ENCODE data around the gene KIF5C.

The KIF5C gene

DNA sequence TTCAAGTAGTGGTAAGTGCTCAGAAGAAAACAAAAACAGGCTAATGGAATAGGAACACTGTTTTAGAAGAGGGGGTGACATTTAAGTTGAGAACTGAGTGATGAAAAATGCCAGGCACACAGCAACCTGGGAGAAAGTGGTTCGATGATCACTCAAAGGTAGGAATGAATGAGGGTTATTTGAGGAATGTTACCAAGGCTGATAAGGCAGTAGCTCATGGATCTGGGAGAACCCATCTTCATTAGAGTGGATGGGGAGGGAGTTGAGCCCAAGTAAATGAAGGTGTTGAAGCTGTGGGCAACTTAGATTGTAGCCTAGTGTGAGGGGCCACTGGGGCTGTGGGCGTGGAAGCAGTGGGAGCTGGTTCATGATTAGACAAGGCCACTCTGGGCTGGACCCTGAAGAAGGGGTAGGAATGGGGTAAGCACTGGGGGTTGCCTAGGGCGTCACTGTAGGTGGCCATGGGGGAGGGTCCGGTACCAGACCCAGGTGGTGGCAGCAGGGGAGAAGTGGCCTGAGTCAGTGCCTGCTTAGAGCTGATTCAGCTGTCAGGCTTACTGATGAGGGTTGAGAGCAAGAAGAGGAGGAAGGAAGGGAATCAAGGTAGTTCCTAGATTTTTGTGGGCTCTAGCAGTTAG lies 141.0 kb downstream of the KIF5C start:
- no peak for DNase-seq (ENCODE audit: low spot score)

DNA sequence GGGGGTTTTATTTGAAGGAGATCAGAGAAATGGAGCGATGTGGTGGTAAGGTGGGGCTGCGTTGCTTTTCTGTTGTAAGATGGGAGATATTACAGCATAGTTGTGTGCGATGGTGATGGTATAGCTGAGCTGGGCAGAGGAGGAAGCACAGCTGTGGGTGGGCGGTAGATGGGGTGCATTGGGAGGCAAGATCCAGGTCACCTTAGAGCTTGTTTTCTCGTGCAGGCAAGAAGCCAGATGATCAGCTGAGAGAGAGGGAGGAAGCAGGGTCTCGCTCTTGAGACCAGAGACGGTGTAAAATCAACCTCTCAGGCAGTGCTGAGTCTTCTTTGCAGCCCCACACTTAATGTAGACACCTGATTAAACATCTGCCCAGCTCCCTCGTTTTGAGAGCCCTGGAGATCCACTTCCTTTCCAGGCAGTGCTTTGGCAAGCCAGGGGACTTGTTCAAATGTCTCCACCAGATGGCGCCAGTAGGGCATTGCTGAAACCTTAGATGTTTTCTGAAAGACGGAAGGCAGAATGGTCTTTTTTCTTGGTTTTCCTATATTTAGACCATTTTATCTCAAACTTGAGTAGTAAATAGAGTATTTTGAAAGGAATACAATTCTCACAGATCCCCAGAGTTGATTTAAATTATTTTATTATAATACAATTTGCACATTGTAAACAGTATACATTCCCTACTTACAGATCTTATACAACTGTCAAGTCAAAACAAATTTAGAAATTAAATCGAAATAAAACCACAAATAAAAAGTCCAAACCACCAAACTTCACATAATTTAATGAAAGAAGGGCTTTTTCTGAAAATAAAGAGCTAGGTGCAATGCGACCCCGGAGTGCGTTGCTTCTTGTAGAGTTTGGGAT lies 142.3 kb downstream of the KIF5C start:
- DNase-seq (ENCODE audit: low spot score) = peak; percentile 70

DNA sequence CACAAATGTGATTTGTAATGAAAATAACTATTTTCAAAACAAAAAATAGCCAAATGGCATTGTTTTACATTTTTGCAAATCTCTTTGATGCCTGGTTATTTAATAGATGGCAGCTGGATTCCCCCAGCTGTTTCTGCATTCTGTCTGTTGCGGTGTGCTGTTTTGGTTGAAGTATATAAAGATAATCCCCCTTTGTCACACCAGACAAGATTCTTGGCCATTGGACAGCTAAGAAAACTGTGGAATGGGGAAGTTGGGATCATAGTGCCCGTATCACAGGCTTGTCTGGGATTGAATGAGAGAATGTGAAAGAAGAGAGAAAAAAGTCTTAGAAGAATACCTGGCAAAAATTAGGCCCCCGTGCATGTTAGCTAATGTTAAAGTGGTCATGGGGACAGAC lies 144.0 kb downstream of the KIF5C start:
- DNase-seq (ENCODE audit: low spot score) = no peak

DNA sequence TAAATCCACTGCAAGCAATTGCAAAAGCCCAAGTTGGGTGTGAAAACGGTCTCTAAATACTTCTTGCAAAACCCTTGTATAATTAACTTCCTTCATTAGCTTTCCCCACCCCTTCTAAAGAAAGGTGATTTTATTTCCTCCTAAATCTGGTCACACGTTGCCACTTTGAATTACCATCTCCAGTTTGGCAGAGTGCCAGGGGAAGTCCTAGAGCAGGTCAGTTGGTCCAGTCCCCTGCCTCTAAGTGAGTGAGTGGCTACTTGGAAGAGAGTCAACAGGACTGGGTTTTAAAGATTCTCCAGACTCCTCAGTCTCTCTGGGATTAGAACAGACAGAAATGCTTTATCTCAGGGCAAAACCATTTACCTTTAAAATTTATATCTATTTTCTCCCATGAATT lies 144.7 kb downstream of the KIF5C start:
- no peak for DNase-seq (ENCODE audit: low spot score)

DNA sequence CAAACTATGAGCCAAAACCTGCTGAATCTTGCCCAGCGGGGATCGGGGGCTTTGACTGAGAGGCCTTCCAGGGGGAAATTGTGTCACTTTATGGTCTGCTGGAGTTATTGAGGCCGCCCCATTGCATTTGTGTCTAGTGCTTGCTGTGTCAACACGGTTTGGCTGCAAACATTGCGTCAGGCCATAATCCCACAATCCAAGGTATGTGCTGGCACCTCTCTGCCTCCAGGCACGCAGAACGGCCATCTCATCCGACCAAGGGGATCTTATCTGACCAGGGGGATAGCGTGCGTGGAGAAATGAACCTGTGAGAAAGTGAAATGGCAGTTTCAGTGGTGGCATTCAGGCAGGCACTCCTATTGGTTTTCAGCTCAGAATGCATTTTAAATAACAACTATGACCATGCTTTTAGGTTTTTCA lies 145.4 kb downstream of the KIF5C start:
- DNase-seq (ENCODE audit: low spot score) = no peak

DNA sequence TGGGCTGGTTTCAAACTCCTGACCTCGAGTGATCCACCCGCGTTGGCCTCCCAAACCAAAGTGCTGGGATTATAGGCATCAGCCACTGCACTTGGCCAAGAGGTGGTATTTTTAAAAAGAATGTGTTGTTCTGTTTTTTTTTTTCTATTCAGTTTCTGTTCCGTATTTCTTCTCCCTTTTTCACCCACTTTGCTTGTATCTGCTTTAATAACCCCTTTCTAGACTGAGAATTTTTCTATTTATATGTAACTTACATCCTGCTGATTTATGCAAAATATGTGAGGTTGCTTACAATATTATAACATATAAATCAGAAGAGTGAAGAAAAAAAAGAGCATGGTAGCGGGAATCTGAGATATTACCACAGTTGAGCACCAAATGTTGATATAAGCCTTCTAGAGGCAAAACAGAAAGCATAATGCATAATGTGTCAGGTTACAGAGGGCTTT lies 146.3 kb downstream of the KIF5C start:
- no peak for DNase-seq (ENCODE audit: low spot score)

DNA sequence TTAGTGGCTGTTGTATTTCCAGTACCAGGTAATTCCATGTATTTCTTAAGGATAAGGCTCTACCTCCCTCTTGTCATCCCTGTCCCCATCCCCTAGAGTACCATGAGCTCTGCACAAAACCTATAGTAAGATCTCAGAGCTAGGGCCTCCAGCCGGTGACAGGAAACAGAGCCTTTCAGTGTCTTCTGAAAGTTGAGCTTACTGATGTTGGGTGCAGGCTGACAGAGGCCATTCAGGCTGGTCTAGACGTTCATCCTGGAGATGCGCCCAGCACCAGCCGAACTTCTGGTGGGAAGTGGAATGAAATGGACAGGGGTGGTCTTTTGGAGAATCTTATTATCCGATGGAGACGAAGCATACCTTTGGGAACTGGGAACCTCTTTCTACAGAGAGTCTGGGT lies 146.7 kb downstream of the KIF5C start:
- no peak for DNase-seq (ENCODE audit: low spot score)

DNA sequence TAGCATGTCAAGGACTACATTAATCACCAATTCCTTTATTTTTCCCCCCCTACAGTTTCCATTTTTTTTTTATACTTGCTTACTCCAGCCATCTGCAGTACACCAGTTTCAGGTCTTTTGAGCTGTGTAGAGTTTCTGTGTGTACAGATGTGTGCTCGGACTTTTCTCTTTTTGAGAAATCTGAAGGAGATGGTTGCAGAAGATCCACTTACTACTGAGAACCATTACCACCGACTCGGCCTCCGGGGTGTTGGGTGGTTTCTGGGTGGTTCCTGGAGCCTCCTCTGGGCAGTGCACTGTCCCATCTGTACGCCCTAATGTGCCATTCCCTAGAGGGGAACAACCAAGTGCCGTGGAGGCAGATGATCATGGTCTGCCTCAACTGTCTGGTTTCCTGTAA lies 148.1 kb downstream of the KIF5C start:
- DNase-seq (ENCODE audit: low spot score) = no peak

DNA sequence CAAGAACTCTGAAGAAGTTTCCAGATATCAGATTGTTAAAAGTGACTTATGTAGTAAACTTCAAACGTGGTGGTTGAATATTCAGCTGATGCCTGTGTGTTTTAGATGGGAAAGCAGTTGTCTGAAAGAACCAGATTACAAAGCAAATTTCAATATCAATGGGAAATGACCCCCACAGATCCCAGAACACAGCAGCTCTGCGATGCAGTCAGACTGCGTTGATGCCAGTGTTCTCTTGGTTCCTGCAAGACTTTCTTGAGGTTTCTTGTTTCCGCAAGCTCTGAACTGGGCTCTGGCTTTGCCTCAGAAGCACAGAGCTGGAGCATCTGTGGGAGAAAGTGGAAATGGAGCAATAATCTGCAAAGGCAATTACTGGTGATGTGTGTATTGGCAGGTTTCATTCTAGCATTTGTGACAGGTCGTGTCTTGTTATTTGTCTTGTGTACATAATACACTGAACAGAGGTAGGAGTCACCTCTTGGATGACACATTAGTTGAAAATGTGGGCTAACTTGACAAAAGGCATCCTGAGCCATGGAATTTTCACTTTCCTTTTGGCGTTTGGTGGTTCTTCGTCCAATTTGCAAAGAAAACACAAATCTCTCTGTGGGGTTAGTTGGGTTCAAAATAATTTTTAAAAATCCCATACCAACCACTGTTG lies 152.7 kb downstream of the KIF5C start:
- no peak for DNase-seq (ENCODE audit: low spot score)

DNA sequence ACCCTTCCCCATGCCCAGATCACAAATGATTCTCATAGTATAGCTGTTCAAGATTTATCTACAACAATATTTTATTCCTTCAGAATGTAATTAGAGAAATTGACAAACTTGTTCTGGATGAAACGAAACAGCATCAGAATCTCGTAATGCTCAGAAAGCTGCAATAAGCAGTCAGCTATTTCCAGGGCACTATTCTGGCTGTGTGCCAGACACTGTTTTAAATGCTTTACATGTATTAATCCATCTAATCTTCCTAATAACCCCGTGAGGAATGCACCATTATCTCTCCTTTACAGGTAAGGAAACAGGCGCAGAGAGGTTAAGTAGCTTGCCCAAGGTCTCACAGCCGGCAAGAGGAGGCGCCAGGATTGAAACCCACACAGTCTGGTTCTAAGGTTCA lies 153.3 kb downstream of the KIF5C start:
- no peak for DNase-seq (ENCODE audit: low spot score)

DNA sequence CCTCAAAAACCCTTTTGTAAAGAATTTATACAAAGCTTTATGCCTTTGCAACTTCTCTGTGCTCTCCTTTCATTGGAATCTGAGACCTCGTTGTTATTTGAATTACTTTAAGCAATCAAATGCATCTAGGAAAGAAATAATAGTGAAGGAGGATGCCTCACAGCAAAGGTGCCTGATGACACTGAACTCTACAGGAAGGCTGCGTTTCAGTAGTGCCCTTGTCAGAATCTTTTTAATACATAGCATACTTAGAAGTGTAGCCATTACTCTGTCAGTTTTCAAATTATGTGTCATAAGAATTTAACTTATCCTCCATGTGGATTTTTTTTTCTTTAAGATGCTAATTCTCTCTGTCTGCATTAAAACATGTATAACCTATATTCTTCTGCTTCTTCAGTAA lies 153.9 kb downstream of the KIF5C start:
- no peak for DNase-seq (ENCODE audit: low spot score)

DNA sequence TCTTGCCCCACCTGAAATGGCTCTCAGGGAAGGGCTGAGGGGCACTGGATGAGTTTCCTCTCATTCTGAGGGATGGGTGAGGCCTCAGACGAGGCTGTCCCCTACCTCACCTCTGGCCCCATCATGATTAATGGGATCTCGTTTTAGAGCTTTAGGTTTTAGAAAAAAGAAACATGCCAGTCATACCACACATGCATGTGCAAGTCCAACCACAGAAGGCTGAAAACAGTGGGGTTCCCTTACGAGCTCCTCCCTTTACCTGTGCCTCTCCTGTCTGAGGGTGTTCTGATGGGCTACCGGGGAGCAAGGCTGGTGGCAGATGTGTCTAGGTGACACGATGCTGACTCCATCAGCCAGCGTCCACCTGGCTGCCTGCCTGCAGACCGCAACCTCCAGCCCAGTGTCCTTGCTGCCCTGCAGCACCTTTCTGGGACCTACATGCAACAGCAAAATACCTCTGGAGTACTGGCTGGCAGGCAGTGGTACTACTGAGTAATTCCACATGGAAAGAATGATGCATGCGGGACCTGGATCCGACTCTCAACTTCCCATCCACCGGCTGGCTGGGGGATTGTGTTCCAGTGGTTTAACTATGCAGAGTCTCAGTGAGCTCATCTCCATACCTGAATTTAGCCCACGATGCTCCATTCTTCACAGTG lies 154.4 kb downstream of the KIF5C start:
- no peak for DNase-seq (ENCODE audit: low spot score)

DNA sequence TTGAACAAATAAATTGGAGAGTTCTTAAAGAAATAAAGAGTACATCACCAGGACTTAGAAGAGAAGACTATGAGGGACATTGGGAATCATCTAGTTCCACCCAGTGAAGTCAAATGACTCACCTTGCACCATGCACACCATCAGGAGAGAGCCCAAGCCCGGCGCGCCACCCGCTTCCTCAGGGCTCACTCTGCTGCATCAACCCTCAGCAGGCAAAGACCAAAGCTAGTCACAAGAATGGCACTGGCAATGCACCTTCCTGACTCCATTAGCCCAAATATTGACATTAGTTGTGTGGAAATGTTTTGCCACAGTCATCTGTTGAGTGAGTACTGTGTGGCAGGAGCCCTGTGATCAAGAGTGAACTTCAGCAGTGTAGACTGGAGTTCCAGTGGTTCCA lies 156.4 kb downstream of the KIF5C start:
- no peak for DNase-seq (ENCODE audit: low spot score)

DNA sequence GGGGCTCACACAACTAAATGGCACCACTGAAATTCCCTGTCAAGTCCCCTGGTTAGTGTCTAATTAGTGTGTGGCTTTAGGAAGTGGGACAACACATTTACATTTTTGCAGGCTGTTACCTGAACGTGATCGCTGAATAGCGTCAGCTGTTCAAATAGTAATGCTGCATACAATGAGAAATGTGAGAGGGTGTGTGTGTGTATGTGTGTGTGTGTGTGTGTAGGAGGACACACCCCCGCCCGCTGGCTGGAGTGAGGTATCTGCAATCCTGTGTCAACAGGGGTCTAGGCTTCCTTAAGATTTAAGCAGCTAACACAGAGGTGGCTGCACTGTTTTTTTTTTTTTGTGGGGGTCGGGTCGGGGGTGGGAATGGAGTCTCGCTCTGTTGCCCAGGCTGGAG lies 158.7 kb downstream of the KIF5C start:
- no peak for DNase-seq (ENCODE audit: low spot score)

DNA sequence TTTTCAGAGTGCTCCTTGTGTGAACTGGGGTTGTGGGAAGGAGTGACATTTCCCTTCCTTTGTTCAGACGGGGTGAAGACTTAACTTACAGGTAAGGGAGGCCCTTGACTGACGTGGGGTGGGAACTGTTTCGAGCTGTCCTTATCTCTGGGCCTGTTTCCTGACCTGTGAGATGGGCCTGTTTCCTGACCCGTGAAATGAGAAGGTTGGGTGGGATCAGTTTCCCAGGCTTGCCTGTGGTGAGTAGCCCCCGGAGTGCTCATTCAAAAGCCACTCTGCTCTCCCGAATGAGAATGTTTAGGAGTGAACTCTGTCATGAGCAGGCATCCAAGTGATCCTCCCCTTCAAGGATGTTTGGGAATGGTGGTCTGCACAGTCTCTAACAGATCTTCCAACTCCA lies 159.4 kb downstream of the KIF5C start:
- DNase-seq (ENCODE audit: low spot score) = no peak

DNA sequence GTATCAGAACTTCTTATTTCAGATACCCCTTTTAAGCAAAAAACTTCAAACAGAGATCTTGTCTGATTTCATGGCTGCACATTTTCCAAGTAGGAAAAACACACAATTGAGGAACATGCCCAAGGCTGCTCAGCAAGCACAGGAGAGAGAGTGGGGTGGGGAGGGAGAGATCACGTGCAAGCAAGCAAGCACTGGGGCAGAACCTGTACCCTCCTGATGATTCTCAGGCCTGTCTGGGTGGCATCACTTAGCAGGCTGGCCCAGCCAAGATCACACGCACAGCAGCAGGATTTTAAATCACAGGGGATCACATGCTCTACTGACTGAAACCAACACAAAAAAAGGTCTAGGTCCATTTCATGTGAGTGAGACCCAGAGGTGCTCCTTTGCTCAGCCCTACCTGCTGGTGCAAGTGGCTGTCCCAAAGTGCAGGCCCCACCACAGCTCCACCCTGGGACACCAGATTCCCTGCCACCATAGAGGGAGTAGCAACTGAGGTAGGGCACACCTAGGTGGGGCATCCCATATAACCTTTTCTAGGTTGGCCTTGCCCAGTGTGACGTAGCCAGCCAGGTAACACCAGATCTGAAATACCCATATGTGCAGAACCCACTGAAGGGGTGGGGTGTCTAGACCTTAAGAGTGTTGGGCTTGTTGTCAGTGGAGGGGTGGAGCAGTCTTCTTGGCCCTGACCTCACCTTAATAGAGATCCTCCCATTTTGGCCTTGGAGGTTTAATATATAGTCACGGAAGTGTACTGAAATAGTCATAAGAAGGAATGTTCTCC lies 161.7 kb downstream of the KIF5C start:
- no peak for DNase-seq (ENCODE audit: low spot score)

DNA sequence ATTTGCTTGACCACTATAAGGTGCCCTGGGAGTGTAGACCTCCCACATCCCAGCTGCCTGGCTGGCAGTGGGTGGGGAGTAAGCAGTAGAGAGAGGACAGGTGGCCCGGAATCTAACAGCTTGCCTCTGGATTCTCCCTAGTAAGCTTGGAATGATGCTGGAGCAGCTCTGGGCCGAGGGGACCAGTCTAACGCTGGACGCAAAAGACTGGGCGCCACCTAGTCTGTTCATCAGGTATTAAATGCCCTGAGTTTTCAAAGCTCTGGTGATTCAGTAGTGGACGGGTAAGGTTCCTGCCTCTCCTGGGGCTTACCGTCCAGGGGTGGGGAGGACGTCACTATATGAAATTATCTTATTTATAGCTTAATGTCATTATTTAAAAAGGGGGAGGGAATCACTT lies 162.8 kb downstream of the KIF5C start:
- DNase-seq (ENCODE audit: low spot score) = no peak

DNA sequence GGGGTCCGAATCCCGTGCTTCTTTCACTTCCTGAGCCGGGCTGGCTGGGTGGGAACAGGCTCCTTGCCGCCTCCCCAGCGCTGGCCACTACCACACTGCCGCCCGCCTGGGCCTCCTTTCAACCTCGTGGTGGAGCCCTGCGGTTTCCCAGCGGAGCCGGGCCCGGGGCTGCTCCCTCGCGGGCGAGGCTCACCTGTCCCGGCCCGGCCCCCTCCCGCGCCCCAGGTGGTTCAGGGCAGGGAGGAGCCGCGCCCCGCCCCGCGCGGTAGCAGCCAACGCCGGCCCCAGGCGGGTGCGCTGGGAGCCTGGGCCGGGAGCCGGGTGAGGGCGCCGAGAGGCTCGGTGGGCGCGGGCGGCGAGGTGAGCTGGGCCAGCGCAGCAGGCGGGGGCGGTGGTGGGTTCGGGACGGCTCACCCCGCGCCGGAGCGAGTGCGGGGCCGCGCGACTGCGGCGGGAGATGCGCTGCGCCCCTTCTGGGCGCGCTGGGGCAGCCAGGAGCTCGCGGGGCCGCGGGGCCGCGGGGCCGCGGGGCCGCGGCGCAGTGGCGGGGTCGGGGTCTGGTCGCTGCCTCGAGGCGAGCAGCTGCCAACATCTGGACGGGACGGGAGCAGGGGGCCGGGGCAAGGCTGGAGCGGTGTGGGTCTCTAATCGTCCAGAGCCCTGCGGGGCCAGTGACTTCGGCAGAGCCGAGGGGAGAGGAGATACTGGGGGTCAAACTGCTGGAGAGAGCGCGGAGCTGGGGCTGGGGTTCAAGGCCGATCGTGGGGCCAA lies 163.6 kb downstream of the KIF5C start, which contains the start of gene LYPD6B:
LYPD6B (plus strand) TSS at position 258 of the 771 bp plus-strand sequence. CDS start 92,250 bp downstream, outside the sequence.
- DNase-seq (ENCODE audit: low spot score) = no peak

DNA sequence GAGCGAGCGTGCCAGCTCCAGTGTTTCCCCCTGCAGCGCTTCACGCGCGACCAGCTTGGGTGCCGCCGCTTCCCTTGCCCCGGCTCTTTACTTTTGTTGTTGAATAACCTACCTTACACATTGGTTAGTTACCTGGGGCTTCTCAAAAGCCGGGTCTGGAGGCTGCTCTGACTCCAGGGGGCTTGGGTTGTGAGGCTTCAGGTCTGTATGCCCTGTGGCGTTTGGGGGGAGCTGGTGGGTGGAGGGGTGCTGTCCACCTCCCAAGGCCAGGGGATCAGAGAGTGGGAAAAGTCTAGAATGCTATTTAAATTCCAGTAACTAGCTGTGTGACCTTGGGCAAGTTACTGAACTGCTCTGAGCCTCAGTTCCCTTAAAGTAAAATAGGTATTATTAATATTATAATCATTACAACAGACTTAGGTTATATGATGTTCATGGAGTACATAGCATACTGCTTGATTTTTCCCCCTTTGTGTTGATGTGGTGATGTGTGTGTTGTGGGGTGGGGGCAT lies 164.2 kb downstream of the KIF5C start:
- no peak for DNase-seq (ENCODE audit: low spot score)

DNA sequence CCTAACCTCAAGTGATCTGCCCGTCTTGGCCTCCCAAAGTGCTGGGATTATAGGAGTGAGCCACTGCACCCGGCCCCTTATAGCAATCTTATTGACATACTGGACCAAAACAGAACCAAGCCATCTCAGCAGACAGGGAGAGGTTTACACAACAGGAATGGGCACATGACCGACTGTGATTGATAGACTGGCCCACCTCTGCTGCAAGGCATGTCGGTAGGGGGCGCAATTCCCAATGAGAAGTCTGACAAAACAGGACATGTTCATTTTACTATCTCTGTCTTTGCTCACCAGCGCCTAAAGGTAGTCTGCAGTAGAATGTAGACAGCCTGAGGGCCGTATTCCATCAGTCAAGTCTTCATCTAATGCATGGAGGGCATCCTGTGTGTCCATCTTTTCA lies 165.4 kb downstream of the KIF5C start:
- DNase-seq (ENCODE audit: low spot score) = peak; percentile 47

DNA sequence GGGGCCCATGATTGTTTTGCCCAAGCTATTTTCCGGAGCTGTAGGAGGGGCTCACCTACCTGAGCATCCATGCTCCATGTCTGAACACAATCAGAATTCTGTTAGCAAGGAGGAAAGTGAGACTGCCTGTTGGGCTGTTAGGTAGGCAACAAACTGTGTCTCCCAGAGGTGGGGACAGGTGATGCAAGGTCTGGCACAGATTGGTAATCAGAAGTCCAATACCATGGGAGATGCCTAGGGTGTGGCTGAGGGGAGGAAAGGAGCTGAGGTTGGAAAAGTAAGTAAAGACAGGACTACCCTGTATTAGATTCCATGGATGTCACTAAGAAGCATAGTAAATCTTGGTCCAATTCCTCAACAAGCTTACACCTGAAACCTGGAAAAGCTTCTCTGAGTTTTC lies 166.5 kb downstream of the KIF5C start:
- no peak for DNase-seq (ENCODE audit: low spot score)

Data from CD4-positive, alpha-beta T cell treated with Interleukin-15 for 4 hours (primary cell).